Dedifferentiated amniotic fluid mesenchymal stem cell (primary cell): Measurements from ENCODE around the gene JPT1.

Experiments
- DNase-seq: peaks from one replicate; pipeline ENCODE4 v3.0.0-alpha.2; 2016; ENCODE audit errors: extremely low spot score

The JPT1 gene

GRCh38 chr17:75105126-75106080, 48.9 kb downstream of the JPT1 start:
- no peak for DNase-seq

GRCh38 chr17:75103601-75104554, 50.4 kb downstream of the JPT1 start:
- DNase-seq, result no peak

DNA sequence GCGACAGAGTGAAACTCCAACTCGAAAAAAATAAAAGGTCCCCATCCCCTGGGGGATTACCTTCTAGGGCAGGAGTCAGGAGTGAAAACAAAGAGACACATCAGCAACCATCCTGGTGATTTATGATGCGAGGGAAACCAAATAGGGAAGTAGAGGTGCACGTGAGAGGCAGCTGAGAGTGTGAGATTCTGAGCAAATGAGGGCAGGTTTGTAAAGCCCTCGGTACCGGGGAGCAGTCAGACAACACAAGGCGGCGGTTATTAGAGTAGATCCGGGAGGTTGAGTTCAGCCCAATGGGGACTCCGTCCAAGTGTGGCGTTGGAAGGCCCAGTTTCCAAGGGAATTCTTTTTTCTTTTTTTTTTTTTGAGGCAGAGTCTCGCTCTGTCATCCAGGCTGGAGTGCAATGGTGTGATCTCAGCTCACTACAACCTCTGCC, 51.9 kb downstream of the JPT1 start:
- no peak for DNase-seq

DNA sequence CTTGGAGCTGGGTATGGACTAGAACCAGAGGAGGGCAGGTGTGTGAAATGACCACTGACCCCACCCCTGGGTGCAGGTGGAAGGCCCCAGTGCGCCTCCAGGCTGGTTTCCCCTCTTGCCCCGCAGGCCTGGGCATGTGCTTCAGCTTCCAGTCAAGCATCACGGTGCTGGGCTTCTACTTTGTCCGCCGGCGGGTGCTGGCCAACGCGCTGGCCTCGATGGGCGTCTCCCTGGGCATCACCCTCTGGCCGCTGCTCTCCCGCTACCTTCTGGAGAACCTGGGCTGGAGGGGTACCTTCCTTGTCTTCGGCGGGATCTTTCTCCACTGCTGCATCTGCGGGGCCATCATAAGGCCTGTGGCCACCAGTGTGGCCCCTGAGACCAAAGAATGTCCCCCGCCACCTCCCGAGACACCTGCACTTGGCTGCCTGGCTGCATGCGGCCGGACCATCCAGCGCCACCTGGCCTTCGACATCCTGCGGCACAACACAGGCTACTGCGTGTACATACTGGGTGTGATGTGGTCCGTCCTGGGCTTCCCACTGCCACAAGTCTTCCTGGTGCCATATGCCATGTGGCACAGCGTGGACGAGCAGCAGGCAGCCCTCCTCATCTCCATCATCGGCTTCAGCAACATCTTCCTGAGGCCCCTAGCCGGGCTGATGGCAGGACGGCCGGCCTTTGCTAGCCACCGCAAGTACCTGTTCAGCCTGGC, 54.3 kb downstream of the JPT1 start:
- no peak for DNase-seq

- DNase-seq, result no peak
These were observed 55.5 kb downstream of the JPT1 start for GRCh38 chr17:75098861-75099260.

DNA sequence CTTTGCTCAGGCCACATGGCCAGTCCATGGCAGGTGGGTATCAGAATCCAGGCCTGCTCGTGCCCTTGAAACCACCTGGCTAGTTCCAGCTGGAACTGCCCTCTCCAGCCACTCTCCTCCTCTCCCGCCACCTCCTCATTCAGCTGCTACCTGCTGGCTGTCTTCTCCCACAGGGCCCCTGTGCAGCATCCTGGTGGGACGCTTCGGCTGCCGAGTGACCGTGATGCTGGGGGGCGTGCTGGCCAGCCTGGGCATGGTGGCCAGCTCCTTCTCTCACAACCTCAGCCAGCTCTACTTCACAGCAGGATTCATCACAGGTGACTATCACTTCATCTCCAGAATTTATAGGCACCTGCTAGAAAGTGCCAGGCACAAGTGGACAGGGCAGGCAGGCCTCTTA, 56.4 kb downstream of the JPT1 start:
- DNase-seq, result no peak

DNA sequence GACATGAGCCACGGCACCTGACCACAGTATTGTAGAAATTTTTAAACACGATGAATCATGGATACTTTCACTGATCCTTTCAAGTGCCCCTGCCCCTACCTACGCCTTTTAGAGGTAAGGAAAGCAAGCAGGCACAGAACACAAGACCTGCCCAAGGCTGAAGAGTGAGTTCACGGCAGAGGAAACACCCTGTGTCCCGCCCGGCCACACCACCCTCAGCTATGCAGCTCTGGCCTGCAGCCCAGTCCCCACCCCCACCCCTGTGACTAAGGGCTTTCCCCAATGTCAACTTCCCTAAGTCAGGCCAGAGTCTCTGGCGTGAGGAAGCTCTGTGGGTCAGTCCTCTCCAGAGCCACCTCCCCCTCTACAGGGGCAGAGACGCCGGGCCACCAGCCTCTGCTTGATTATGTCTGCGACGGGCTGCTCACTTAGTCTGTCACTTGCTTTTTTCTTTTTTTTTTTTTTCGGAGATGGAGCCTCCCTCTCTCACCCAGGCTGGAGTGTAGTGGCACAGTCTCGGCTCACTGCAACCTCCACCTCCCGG, 58.2 kb downstream of the JPT1 start:
- DNase-seq, result peak; percentile 56

DNA sequence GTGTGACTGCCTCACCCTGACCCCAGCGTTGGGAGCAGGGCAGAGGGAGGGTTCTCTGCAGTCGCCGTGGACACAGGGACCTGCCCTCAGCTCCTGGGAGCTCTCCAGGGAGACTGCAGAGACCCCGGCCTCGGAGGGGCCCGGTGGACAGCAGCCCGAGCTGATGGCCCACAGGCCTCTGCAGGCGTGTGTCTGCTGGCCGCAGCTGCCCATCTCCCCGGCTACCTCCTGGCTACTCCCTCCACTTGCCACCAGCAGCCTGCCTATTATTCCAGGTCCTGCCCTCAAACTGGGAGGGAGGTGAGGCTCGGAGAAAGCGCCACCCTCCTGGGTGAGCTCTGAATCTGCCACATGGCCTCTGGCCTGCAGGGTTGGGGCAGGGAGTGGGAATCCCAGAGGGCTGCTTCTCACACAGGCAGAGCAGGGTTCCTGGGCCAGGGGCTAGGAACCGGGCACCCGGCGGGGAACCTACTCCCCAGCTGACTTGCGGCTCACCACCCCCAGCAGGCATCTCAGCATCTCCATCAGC, 59.4 kb downstream of the JPT1 start:
- DNase-seq, result no peak

DNA sequence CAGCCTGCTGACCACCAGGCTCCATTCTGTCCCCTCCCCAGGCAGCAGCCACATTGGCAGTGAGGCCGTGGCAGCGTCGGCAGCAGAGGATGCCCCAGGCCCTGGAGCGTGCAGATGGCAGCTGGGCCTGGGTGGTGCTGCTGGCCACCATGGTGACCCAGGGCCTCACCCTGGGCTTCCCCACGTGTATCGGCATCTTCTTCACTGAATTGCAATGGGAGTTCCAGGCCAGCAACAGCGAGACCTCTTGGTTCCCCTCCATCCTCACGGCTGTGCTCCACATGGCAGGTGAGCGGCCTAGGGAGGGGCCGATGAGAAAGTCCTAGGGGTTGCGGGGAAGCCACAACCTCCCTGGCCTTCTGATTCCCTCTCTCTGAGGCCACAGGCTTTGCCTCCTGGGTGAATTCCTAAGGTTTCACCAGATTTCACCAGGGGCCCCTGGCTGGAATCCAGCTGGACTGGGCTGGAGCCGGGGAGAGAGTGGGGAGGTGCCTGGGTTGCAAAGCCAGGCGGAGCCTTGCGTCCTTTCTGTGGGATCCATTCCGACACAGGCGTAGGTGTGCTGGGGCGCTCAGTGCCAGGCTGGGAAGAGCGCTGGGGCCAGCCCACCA, 60.7 kb downstream of the JPT1 start:
- no peak for DNase-seq

DNA sequence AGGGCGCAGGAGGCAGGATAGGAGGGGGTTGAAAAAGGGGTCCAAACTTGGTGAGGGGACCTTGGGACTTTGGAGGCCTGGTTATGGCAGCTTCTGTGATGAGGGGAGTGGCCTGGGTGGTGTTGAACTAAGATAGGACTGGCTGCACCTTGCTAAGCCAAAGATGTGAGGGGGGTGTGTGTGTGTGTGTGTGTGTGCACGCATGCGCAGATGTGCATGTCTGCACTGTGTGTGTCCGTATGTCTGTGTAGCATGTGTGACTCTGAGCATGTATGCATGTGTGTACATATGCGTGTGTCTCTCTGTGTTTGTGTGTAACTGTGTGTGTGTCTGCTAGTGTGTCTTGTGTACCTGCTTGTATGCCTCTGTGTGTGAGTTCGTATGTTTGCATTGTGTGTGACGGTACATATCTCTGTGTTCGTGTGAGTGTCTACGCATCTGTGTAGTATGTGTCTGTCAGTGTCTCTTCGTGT, 62.4 kb downstream of the JPT1 start:
- DNase-seq, result no peak

GRCh38 chr17:75090871-75091854, 63.1 kb downstream of the JPT1 start:
- no peak for DNase-seq

GRCh38 chr17:75088465-75089417, 65.6 kb downstream of the JPT1 start:
- DNase-seq, result no peak

DNA sequence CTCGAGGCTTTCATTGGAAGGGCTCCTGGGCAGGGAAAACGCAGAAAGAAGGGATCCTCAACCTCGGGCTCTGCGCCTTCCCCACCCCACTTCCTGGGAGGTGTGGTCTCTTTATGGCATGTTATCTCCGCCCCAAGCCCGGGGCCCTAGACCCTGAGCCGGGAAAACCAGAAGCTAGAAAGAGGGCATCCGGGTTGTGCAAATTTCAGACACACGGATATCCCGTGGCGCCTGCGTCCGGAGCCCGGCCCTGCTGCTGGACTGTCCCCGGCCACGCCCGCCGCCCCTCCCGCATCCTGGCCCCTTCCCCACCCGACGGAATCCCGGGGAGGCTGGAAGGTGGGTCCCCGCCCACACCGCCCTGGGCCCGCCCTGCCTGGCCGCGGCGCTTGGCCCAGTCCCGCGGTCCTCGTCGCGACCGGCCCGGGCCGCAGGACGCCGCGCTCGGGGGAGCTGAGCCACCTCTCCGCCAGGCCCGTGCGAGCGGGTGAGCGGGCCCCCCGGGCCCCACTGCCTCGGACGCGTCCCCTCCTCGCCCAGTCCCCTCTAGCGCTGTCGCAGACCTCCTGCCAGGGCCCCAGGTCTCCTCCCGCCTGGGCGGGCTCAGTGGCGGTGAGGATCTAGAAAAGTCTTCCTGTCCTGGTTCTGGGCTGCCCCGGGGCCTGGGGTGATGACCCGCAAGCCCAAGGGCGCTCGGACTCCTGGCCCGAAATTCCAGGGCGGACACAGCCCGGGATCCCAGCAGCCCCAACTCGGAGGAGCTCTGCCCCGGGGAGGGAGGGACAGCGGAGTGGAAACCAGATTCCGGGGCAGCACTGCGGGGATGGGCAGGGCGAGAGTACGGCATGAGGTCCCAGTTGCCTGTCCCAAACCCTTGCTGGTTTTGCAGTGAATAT, 66.5 kb downstream of the JPT1 start, which contains the start of gene SLC16A5:
SLC16A5 (plus strand) TSS at position 397 of the 896 bp plus-strand sequence. CDS start 5,683 bp downstream, outside the sequence.
- peak; percentile 47 for DNase-seq

DNA sequence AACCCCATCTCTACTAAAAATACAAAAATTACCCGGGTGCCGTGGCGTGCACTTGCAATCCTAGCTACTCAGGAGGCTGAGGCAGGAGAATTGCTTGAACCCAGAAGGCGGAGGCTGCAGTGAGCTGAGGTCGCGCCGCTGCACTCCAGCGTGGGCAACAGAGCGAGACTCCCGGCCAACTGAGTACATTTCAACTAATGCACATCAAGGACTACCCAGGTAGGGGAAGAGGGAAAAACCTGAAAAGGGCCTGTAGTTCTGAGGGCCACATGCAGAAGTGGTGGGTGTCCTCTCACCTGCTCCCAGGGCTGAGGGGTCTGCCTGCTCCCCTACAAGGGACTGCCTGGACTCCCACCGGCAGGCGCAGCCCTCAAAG, 67.1 kb downstream of the JPT1 start:
- no peak for DNase-seq

DNA sequence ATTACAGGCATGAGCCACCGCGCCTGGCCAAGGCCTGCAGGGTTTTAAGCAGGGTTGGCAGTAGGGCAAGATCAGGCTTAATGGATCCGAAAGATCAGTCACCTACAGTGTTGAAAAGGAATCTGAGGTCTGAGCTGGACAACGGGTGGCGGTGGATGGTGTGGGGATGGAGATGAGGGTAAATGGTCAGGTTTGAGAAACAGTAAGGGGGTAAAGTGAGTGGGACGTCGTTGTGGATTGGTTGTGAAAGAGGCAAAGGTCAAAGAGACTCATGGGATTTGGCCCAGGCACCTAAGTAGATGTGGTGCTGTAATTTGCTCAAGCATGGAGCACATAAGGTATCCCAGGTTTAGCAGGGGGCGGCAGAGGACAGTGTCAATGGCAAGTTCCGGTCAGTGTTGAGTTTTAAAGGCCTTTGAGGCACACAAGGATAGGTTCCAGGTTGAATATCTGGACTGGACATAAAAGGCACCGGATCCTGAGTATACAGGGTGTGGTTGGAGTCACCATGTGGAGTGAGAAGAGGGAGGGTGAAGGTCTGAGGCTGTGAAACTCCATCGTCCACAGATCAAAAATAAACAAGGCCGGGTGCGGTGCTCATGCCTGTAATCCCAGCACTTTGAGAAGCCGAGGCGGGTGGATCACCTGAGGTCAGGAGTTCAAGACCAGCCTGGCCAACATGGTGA, 67.7 kb downstream of the JPT1 start:
- DNase-seq, result no peak
